GM20431 (cell line): ENCODE results near the gene PBXIP1.
"Not testable (repeated sequence)": the region's sequence is repeated elsewhere in the genome, so short reads cannot be mapped to it uniquely, and the experiment has no call there.

Source experiments
- in situ Hi-C: fragments of 300-500 bp; cut with MseI, MboI; formaldehyde crosslinking; loops from one replicate; pipeline ENCODE4 v1.15.0; 2020; ENCODE audit warnings: low sequenced_read_pairs; ENCODE audit not compliant: unreplicated experiment

Gene PBXIP1

GRCh38 chr1:154994591-154994990, 38.7 kb upstream of the PBXIP1 start:
- in situ Hi-C loops = no loop called here

GRCh38 chr1:154994269-154994587, 38.3 kb upstream of the PBXIP1 start:
- in situ Hi-C loops = no loop called here

- in situ Hi-C loops = no loop called here
These were observed 37.8 kb upstream of the PBXIP1 start, which contains the start of gene LENEP for GRCh38 chr1:154993572-154994268. Gene LENEP, plus strand, starts transcription at chr1:154993586. Its CDS starts 22 bp downstream, at chr1:154993608.

- in situ Hi-C loops = no loop called here
These were observed 37.0 kb upstream of the PBXIP1 start for GRCh38 chr1:154992721-154993571.

GRCh38 chr1:154990276-154990675, 34.4 kb upstream of the PBXIP1 start:
- in situ Hi-C loops = no loop called here

GRCh38 chr1:154989195-154989860, 33.4 kb upstream of the PBXIP1 start:
- in situ Hi-C loops = no loop called here

- in situ Hi-C loops = no loop called here
These were observed 32.4 kb upstream of the PBXIP1 start for GRCh38 chr1:154988058-154988954.

GRCh38 chr1:154987326-154987725, 31.4 kb upstream of the PBXIP1 start:
- in situ Hi-C loops = no loop called here

- in situ Hi-C loops = not testable (repeated sequence)
These were observed 30.8 kb upstream of the PBXIP1 start for GRCh38 chr1:154986736-154987135.

- in situ Hi-C loops = no loop called here
These were observed 28.0 kb upstream of the PBXIP1 start for GRCh38 chr1:154983776-154984466.

GRCh38 chr1:154982897-154983648, 27.2 kb upstream of the PBXIP1 start, which contains the start of gene FLAD1:
Gene FLAD1, plus strand, starts transcription at chr1:154983344. Its CDS starts 351 bp downstream, at chr1:154983695.
- in situ Hi-C loops = no loop called here

GRCh38 chr1:154982341-154982740, 26.4 kb upstream of the PBXIP1 start:
- in situ Hi-C loops = no loop called here

GRCh38 chr1:154978360-154978759, 22.5 kb upstream of the PBXIP1 start:
- in situ Hi-C loops = no loop called here

GRCh38 chr1:154977762-154978161, 21.9 kb upstream of the PBXIP1 start:
- in situ Hi-C loops = not testable (repeated sequence)

GRCh38 chr1:154975409-154976059, 19.6 kb upstream of the PBXIP1 start:
- in situ Hi-C loops = no loop called here

- in situ Hi-C loops = no loop called here
These were observed 19.0 kb upstream of the PBXIP1 start for GRCh38 chr1:154974808-154975408.

- in situ Hi-C loops = no loop called here
These were observed 18.4 kb upstream of the PBXIP1 start, which contains the start of gene CKS1B for GRCh38 chr1:154974102-154974807. Gene CKS1B, plus strand, starts transcription at chr1:154974681. Its CDS starts 65 bp downstream, at chr1:154974746.
